HG03066 (cell line): Measurements from ENCODE around the gene MICALL2.

Source experiments
- ATAC-seq: cut with Tn5 transposase; IDR thresholded peaks from one replicate; pipeline ENCODE4 v1.9.1; 2021; ENCODE audit warnings: low read depth; ENCODE audit not compliant: unreplicated experiment

The MICALL2 gene

GRCh38 chr7:1458683-1459511 is at the start of gene MICALL2:
TSS of gene MICALL2 (minus strand) at chr7:1459470. CDS start at chr7:1459326, 144 bp downstream.
- ATAC-seq: peak; percentile 15

- no peak for ATAC-seq
These were observed 49.0 kb upstream of the MICALL2 start for GRCh38 chr7:1508277-1508758.

GRCh38 chr7:1505731-1506550 is 46.7 kb upstream of the MICALL2 start:
- no peak for ATAC-seq

- peak; percentile 79 for ATAC-seq
These were observed 44.8 kb upstream of the MICALL2 start, which contains the start of gene INTS1 for GRCh38 chr7:1503816-1504775. TSS of gene INTS1 (minus strand) at chr7:1504389. CDS start at chr7:1503960, 429 bp downstream.

- no peak for ATAC-seq
These were observed 44.1 kb upstream of the MICALL2 start for GRCh38 chr7:1503390-1503789.

GRCh38 chr7:1502845-1503244 is 43.6 kb upstream of the MICALL2 start:
- no peak for ATAC-seq

- no peak for ATAC-seq
These were observed 42.4 kb upstream of the MICALL2 start for GRCh38 chr7:1501487-1502270.

GRCh38 chr7:1500064-1500807 is 41.0 kb upstream of the MICALL2 start:
- no peak for ATAC-seq

- ATAC-seq: no peak
These were observed 40.2 kb upstream of the MICALL2 start for GRCh38 chr7:1499367-1500029.

- no peak for ATAC-seq
These were observed 39.4 kb upstream of the MICALL2 start for GRCh38 chr7:1498370-1499305.

- no peak for ATAC-seq
These were observed 38.1 kb upstream of the MICALL2 start for GRCh38 chr7:1497293-1497927.

GRCh38 chr7:1496531-1497292 is 37.4 kb upstream of the MICALL2 start:
- no peak for ATAC-seq

- no peak for ATAC-seq
These were observed 36.4 kb upstream of the MICALL2 start for GRCh38 chr7:1495564-1496242.

- no peak for ATAC-seq
These were observed 35.7 kb upstream of the MICALL2 start for GRCh38 chr7:1494866-1495563.

GRCh38 chr7:1494447-1494846 is 35.2 kb upstream of the MICALL2 start:
- no peak for ATAC-seq
